Measurements from ENCODE around the gene ENOPH1. TPM values are rescaled to one million over a fixed set of nuclear protein-coding genes. Genes with fewer than 3 reads are reported as not detected.
"Not testable (repeated sequence)": the region's sequence is repeated elsewhere in the genome, so short reads cannot be mapped to it uniquely, and the experiment has no call there.

The ENOPH1 gene
- total and polyA plus RNA-seq, 2 of the 13 experiments (the other 11 are each of a cell fraction or from before 2014, with no cell fraction given) = 15.5 to 64.3 TPM

- WGBS (ENCODE audit: low lambda C conversion rate) = 83% methylated on average over 4 of the region's 8 CpGs
- H4K20me1 ChIP-seq (ENCODE audit: insufficient read depth, low read length); CTCF ChIA-PET (ENCODE audit: low intra/inter-chr PET ratio, low total read pairs); H3K4me1 ChIP-seq (ENCODE audit: insufficient read depth, low read length); BruUV-seq (replicated peaks); in situ Hi-C loops (cut with HindIII; ENCODE audit: extremely low pct_ligation_motif_present, low pct_unique_long_range_greater_than_20kb); ATAC-seq; DNase-seq (ENCODE audit: low spot score); H2AFZ ChIP-seq (ENCODE audit: low read length); H3K4me2 ChIP-seq (ENCODE audit: low read depth, low read length); FAIRE-seq; intact Hi-C loops (cut with micrococcal nuclease; ENCODE audit: unreplicated experiment); H3K27ac ChIP-seq (ENCODE audit: extremely low read length, insufficient read depth, low read length); H3K79me2 ChIP-seq (ENCODE audit: insufficient read depth, low read length); POLR2A ChIA-PET; H3K27me3 ChIP-seq (ENCODE audit: control insufficient read depth in 1 of 2, insufficient read depth in 2 of 2, low read length in 2 of 2); H3K9ac ChIP-seq (ENCODE audit: insufficient read depth, low read depth, low read length); H3K4me3 ChIP-seq (replicated peaks in 1 of 3; ENCODE audit: insufficient read depth in 1 of 3, low read depth in 2 of 3, low read length in 3 of 3); H3K9me3 ChIP-seq (ENCODE audit: low read length); H3K36me3 ChIP-seq (replicated peaks in 1 of 2; ENCODE audit: control insufficient read depth in 1 of 2, insufficient read depth in 2 of 2, low read length in 2 of 2): not testable (repeated sequence)
- TF ChIP-seq ZNF761 (CRISPR knock-in tag; conservative IDR thresholded peaks at IDR 0.05) = peak; percentile 95
Observed at GRCh38 chr4:82386312-82386711, 44.1 kb upstream of the ENOPH1 start.

GRCh38 chr4:82388405-82388804, 42.0 kb upstream of the ENOPH1 start:
- Histone ChIP-seq H3K9ac (ENCODE audit: insufficient read depth, low read depth, low read length) (no peak overlapping the region), H2AFZ (ENCODE audit: low read length) (no peak overlapping the region), H3K9me3 (ENCODE audit: low read length) (peaks cover 6% of the 10 kb centered on the region; the same call in 1 of the 2 replicates), H3K79me2 (ENCODE audit: insufficient read depth, low read length) (no peaks in the 10 kb centered on the region), H3K4me1 (ENCODE audit: insufficient read depth, low read length) (peaks cover 8% of the 10 kb centered on the region; the same call in 1 of the 2 replicates), H4K20me1 (ENCODE audit: insufficient read depth, low read length) (no peaks in the 10 kb centered on the region), H3K4me2 (ENCODE audit: low read depth, low read length) (no peak overlapping the region), H3K27me3 (ENCODE audit: control insufficient read depth in 1 of 2, insufficient read depth in 2 of 2, low read length in 2 of 2) (no peaks in the 10 kb centered on the region), H3K4me3 (replicated peaks in 1 of 3; ENCODE audit: insufficient read depth in 1 of 3, low read depth in 2 of 3, low read length in 3 of 3) (no peak overlapping the region), H3K27ac (ENCODE audit: extremely low read length, insufficient read depth, low read length) (no peak overlapping the region), H3K36me3 (replicated peaks in 1 of 2; ENCODE audit: control insufficient read depth in 1 of 2, insufficient read depth in 2 of 2, low read length in 2 of 2) (no peaks in the 10 kb centered on the region)
- WGBS (ENCODE audit: low lambda C conversion rate) = 0% methylated on average over 1 of the region's 1 CpG
- DNase-seq (ENCODE audit: low spot score) (no peak), FAIRE-seq (peak; percentile 56), ATAC-seq (peak; percentile 71; the same call in 2 of the 3 replicates)
- in situ Hi-C loops (cut with HindIII; ENCODE audit: extremely low pct_ligation_motif_present, low pct_unique_long_range_greater_than_20kb) (no loop called here), intact Hi-C loops (cut with micrococcal nuclease; ENCODE audit: unreplicated experiment) (no loop called here)
- CTCF ChIA-PET (ENCODE audit: low intra/inter-chr PET ratio, low total read pairs) = interaction anchor here (0.7 kb wide), 1 partner anchor 113 kb away, joined by 3 read pairs; no protein-coding TSS in a partner anchor
- no TSS peak for BruUV-seq (replicated peaks)
- TF ChIP-seq, protein P1, sequence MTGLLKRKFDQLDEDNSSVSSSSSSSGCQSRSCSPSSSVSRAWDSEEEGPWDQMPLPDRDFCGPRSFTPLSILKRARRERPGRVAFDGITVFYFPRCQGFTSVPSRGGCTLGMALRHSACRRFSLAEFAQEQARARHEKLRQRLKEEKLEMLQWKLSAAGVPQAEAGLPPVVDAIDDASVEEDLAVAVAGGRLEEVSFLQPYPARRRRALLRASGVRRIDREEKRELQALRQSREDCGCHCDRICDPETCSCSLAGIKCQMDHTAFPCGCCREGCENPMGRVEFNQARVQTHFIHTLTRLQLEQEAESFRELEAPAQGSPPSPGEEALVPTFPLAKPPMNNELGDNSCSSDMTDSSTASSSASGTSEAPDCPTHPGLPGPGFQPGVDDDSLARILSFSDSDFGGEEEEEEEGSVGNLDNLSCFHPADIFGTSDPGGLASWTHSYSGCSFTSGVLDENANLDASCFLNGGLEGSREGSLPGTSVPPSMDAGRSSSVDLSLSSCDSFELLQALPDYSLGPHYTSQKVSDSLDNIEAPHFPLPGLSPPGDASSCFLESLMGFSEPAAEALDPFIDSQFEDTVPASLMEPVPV (CRISPR knock-in tag; IDR thresholded peaks at IDR 0.05) = no peak
- peak; percentile 44 for TF ChIP-seq STAG1 (CRISPR knock-in tag; IDR thresholded peaks at IDR 0.05)
- TF ChIP-seq, protein P2, sequence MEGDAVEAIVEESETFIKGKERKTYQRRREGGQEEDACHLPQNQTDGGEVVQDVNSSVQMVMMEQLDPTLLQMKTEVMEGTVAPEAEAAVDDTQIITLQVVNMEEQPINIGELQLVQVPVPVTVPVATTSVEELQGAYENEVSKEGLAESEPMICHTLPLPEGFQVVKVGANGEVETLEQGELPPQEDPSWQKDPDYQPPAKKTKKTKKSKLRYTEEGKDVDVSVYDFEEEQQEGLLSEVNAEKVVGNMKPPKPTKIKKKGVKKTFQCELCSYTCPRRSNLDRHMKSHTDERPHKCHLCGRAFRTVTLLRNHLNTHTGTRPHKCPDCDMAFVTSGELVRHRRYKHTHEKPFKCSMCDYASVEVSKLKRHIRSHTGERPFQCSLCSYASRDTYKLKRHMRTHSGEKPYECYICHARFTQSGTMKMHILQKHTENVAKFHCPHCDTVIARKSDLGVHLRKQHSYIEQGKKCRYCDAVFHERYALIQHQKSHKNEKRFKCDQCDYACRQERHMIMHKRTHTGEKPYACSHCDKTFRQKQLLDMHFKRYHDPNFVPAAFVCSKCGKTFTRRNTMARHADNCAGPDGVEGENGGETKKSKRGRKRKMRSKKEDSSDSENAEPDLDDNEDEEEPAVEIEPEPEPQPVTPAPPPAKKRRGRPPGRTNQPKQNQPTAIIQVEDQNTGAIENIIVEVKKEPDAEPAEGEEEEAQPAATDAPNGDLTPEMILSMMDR (CRISPR knock-in tag; IDR thresholded peaks at IDR 0.05) = peak; percentile 51
- TF ChIP-seq, protein P3, sequence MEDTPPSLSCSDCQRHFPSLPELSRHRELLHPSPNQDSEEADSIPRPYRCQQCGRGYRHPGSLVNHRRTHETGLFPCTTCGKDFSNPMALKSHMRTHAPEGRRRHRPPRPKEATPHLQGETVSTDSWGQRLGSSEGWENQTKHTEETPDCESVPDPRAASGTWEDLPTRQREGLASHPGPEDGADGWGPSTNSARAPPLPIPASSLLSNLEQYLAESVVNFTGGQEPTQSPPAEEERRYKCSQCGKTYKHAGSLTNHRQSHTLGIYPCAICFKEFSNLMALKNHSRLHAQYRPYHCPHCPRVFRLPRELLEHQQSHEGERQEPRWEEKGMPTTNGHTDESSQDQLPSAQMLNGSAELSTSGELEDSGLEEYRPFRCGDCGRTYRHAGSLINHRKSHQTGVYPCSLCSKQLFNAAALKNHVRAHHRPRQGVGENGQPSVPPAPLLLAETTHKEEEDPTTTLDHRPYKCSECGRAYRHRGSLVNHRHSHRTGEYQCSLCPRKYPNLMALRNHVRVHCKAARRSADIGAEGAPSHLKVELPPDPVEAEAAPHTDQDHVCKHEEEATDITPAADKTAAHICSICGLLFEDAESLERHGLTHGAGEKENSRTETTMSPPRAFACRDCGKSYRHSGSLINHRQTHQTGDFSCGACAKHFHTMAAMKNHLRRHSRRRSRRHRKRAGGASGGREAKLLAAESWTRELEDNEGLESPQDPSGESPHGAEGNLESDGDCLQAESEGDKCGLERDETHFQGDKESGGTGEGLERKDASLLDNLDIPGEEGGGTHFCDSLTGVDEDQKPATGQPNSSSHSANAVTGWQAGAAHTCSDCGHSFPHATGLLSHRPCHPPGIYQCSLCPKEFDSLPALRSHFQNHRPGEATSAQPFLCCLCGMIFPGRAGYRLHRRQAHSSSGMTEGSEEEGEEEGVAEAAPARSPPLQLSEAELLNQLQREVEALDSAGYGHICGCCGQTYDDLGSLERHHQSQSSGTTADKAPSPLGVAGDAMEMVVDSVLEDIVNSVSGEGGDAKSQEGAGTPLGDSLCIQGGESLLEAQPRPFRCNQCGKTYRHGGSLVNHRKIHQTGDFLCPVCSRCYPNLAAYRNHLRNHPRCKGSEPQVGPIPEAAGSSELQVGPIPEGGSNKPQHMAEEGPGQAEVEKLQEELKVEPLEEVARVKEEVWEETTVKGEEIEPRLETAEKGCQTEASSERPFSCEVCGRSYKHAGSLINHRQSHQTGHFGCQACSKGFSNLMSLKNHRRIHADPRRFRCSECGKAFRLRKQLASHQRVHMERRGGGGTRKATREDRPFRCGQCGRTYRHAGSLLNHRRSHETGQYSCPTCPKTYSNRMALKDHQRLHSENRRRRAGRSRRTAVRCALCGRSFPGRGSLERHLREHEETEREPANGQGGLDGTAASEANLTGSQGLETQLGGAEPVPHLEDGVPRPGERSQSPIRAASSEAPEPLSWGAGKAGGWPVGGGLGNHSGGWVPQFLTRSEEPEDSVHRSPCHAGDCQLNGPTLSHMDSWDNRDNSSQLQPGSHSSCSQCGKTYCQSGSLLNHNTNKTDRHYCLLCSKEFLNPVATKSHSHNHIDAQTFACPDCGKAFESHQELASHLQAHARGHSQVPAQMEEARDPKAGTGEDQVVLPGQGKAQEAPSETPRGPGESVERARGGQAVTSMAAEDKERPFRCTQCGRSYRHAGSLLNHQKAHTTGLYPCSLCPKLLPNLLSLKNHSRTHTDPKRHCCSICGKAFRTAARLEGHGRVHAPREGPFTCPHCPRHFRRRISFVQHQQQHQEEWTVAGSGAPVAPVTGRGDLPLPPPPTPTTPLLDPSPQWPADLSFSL (CRISPR knock-in tag; IDR thresholded peaks at IDR 0.05) = 0 out of 2 replicates have a peak, but pooled peaks have one; percentile 21
- POLR2A ChIA-PET = interaction anchor here (0.6 kb wide), 1 partner anchor 14 kb away, joined by 4 read pairs; no protein-coding TSS in a partner anchor
